ENCODE measurements around the gene EPSTI1.

EPSTI1 gene

GRCh38 chr13:43005460-43006236 is 13.6 kb upstream of the EPSTI1 start:
- no peak for TF ChIP-seq CTCF (conservative IDR thresholded peaks at IDR 0.05; ENCODE audit: low read depth, low read length)
- H3K4me3 ChIP-seq (ENCODE audit: low read length), result no peak overlapping the region
- DNase-seq (ENCODE audit: low read depth), result peak; percentile 63

DNA sequence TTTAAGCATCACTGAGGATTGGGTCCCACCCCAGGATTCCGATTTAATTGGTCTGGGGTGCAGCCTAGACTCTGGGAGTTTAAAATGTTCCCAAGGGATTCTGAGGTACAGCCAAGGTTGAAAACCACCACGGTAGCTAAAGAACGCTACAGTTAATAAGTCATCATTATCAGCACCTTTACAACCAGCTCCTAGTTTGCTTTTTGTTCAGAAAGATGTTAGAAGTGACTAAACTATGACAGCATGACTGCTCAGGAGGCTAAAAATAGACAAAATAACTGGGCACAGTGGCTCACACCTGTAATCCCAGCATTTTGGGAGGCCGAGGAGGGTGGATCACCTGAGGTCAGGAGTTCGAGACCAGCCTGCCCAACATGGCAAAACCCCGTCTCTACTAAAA is 11.7 kb upstream of the EPSTI1 start:
- H3K4me3 ChIP-seq (ENCODE audit: low read length), result no peak overlapping the region
- no peak for TF ChIP-seq CTCF (conservative IDR thresholded peaks at IDR 0.05; ENCODE audit: low read depth, low read length)
- DNase-seq (ENCODE audit: low read depth), result no peak

DNA sequence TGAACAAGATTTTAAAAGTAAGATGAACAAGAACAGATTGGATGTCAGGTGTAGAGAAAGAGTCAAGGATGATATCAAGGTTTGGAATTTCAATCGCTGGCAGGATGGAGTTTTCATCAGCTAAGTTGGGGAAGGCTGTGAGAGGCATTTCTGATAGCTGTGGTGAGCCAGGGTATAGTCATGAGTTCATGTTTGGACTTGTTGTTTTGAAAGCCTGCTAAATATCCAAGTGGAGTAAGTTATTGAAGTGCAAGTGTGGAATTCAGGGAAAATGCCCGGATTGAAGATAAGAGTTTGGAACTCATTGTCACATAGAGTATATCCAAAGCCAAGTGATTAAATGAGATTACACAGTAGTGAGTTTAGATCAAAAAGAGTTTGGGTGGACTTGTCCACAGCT is 11.0 kb upstream of the EPSTI1 start:
- no peak for DNase-seq (ENCODE audit: low read depth)
- H3K4me3 ChIP-seq (ENCODE audit: low read length), result no peak overlapping the region
- TF ChIP-seq CTCF (conservative IDR thresholded peaks at IDR 0.05; ENCODE audit: low read depth, low read length), result no peak

- TF ChIP-seq CTCF (conservative IDR thresholded peaks at IDR 0.05; ENCODE audit: low read depth, low read length), result no peak
- DNase-seq (ENCODE audit: low read depth), result no peak
- H3K4me3 ChIP-seq (ENCODE audit: low read length), result no peak overlapping the region
Measured at GRCh38 chr13:43002021-43002420, 10.0 kb upstream of the EPSTI1 start.

- no peak for DNase-seq (ENCODE audit: low read depth)
Measured at GRCh38 chr13:43000676-43001075, 8.6 kb upstream of the EPSTI1 start.

GRCh38 chr13:42999491-42999890 is 7.5 kb upstream of the EPSTI1 start:
- DNase-seq (ENCODE audit: low read depth), result no peak
- no peak overlapping the region for H3K4me3 ChIP-seq (ENCODE audit: low read length)
- no peak for TF ChIP-seq CTCF (conservative IDR thresholded peaks at IDR 0.05; ENCODE audit: low read depth, low read length)

More at GRCh38 chr13:43000676-43001075, 8.6 kb upstream of the EPSTI1 start:
- no peak for TF ChIP-seq CTCF (conservative IDR thresholded peaks at IDR 0.05; ENCODE audit: low read depth, low read length)
- H3K4me3 ChIP-seq (ENCODE audit: low read length), result no peak overlapping the region

GRCh38 chr13:42997381-42997780 is 5.3 kb upstream of the EPSTI1 start:
- TF ChIP-seq CTCF (conservative IDR thresholded peaks at IDR 0.05; ENCODE audit: low read depth, low read length), result no peak
- H3K4me3 ChIP-seq (ENCODE audit: low read length), result no peak overlapping the region
- DNase-seq (ENCODE audit: low read depth), result no peak
